CD4-positive, CD25-positive, alpha-beta regulatory T cell (primary cell): ENCODE measurements around the gene S100Z. TPM values are rescaled to one million over a fixed set of nuclear protein-coding genes. Genes with fewer than 3 reads are reported as not detected.

Source experiments
- ATAC-seq, 2 donors: fragments of 150-1000 bp; cut with Tn5 transposase; one replicate each; pipeline ENCODE4 v1.10.0; 2021; ENCODE audit warnings: low read depth in 2 of 2, moderate number of reproducible peaks in 2 of 2, moderate library complexity in 1 of 2
- DNase-seq, 3 donors: peaks; one replicate each; pipeline versions ENCODE4 v3.0.0 to v3.0.0-alpha.2; 2012 to 2022; ENCODE audit warnings: mixed read lengths in 1 of 3
- H3K27ac ChIP-seq: one replicate; pipeline ENCODE4 v1.7.0; 2013; ENCODE audit warnings: mild to moderate bottlenecking, low read length; ENCODE audit not compliant: insufficient read depth, poor library complexity, severe bottlenecking
- H3K27me3 ChIP-seq: one replicate; pipeline ENCODE4 v1.7.0; 2013; ENCODE audit warnings: low read length; ENCODE audit not compliant: control insufficient read depth, insufficient read depth
- H3K36me3 ChIP-seq: one replicate; pipeline ENCODE4 v1.7.0; 2013; ENCODE audit warnings: mild to moderate bottlenecking, low read length, moderate library complexity; ENCODE audit not compliant: control insufficient read depth, insufficient read depth
- H3K4me1 ChIP-seq: 2 replicates; pipeline ENCODE4 v1.7.0; 2013; ENCODE audit warnings: mild to moderate bottlenecking, low read length; ENCODE audit not compliant: insufficient read depth, control insufficient read depth, poor library complexity, severe bottlenecking
- H3K4me3 ChIP-seq: one replicate; pipeline ENCODE4 v1.7.0; 2013; ENCODE audit warnings: low read depth, mild to moderate bottlenecking, low read length, moderate library complexity
- H3K9me3 ChIP-seq, 2 experiments: 1 replicate in 1 of 2; 2 replicates in 1 of 2; pipeline ENCODE4 v1.7.0; 2013; ENCODE audit warnings: low read length in 2 of 2, mild to moderate bottlenecking in 1 of 2, moderate library complexity in 1 of 2; ENCODE audit not compliant: control insufficient read depth in 2 of 2
- H3K27ac Mint-ChIP-seq, 3 donors: one replicate each; pipeline ENCODE4 v1.8.0; 2020 to 2022; ENCODE audit warnings: mild to moderate bottlenecking in 3 of 3, mixed read lengths in 3 of 3, moderate library complexity in 2 of 3
- H3K27me3 Mint-ChIP-seq: one replicate; pipeline ENCODE4 v1.8.0; 2022; ENCODE audit warnings: mild to moderate bottlenecking, mixed read lengths
- H3K36me3 Mint-ChIP-seq: one replicate; pipeline ENCODE4 v1.8.0; 2020; ENCODE audit warnings: mixed read lengths
- H3K4me1 Mint-ChIP-seq, 4 donors: one replicate each; pipeline ENCODE4 v1.8.0; 2020 to 2022; ENCODE audit warnings: mixed read lengths in 4 of 4, mild to moderate bottlenecking in 1 of 4
- H3K4me3 Mint-ChIP-seq, 4 donors: one replicate each; pipeline ENCODE4 v1.8.0; 2020 to 2022; ENCODE audit warnings: mild to moderate bottlenecking in 4 of 4, mixed read lengths in 4 of 4, moderate library complexity in 3 of 4
- H3K9me3 Mint-ChIP-seq, 7 donors: one replicate each; pipeline ENCODE4 v1.8.0; 2020 to 2022; ENCODE audit warnings: mixed read lengths in 7 of 7, mild to moderate bottlenecking in 3 of 7, moderate library complexity in 2 of 7
- polyA plus RNA-seq, 4 donors: library from polyadenylated mRNA; unstranded; fragments of 300-500 nt; fragmentation: Illumina TruSeq; gene quantifications; one replicate each; pipeline ENCODE4 v1.2.3, GENCODE V29; 2021
- total RNA-seq: library from RNA; stranded (reverse); gene quantifications from one replicate; pipeline ENCODE4 v1.2.3, GENCODE V29; 2022

Gene S100Z
- total and polyA plus RNA-seq, 5 donors from 2014 or later: 0.72 to 4.0 (median 1.7) TPM

GRCh38 chr5:76836181-76836580 lies 13.6 kb upstream of the S100Z start:
- Histone ChIP-seq H3K9me3 (no peaks in the 10 kb centered on the region), H3K36me3 (no peaks in the 10 kb centered on the region), H3K27me3 (no peaks in the 10 kb centered on the region), H3K4me3 (no peak overlapping the region), H3K4me1 (no peaks in the 10 kb centered on the region), H3K27ac (no peak overlapping the region)
- Mint-ChIP-seq H3K27ac (no peak overlapping the region), H3K4me3 (no peak overlapping the region), H3K36me3 (peaks cover 18% of the 10 kb centered on the region), H3K4me1 (no peaks in the 10 kb centered on the region), H3K27me3 (no peaks in the 10 kb centered on the region), H3K9me3 (no peaks in the 10 kb centered on the region)
- ATAC-seq (no peak), DNase-seq (no peak)

- ATAC-seq (no peak), DNase-seq (no peak)
- no peak overlapping the region for H3K27ac Mint-ChIP-seq
- H3K4me3 ChIP-seq: no peak overlapping the region
- H3K27ac ChIP-seq: no peak overlapping the region
- no peaks in the 10 kb centered on the region for H3K4me1 Mint-ChIP-seq
- H3K4me3 Mint-ChIP-seq: no peak overlapping the region
- H3K9me3 ChIP-seq: no peaks in the 10 kb centered on the region
- no peaks in the 10 kb centered on the region for H3K36me3 ChIP-seq
- H3K36me3 Mint-ChIP-seq: peaks cover 17% of the 10 kb centered on the region
- no peaks in the 10 kb centered on the region for H3K9me3 Mint-ChIP-seq
- no peaks in the 10 kb centered on the region for H3K27me3 ChIP-seq
- no peaks in the 10 kb centered on the region for H3K27me3 Mint-ChIP-seq
- no peaks in the 10 kb centered on the region for H3K4me1 ChIP-seq
Observed at GRCh38 chr5:76836585-76836984, 13.2 kb upstream of the S100Z start.

- H3K27me3 ChIP-seq: no peaks in the 10 kb centered on the region
- no peak overlapping the region for H3K4me3 Mint-ChIP-seq
- H3K4me1 Mint-ChIP-seq: peaks cover 0 to 10% (median 0%) of the 10 kb centered on the region in 4 donors
- no peaks in the 10 kb centered on the region for H3K9me3 ChIP-seq
- peaks cover 4% of the 10 kb centered on the region for H3K27me3 Mint-ChIP-seq
- no peak overlapping the region for H3K4me3 ChIP-seq
- peaks cover 10% of the 10 kb centered on the region for H3K36me3 Mint-ChIP-seq
- no peak overlapping the region for H3K27ac ChIP-seq
- DNase-seq: no peak
- no peaks in the 10 kb centered on the region for H3K4me1 ChIP-seq
- no peaks in the 10 kb centered on the region for H3K36me3 ChIP-seq
- H3K9me3 Mint-ChIP-seq: peaks cover 0 to 1% (median 0%) of the 10 kb centered on the region in 7 donors
- H3K27ac Mint-ChIP-seq: no peak overlapping the region
- no peak for ATAC-seq
Observed at GRCh38 chr5:76838481-76839261, 11.1 kb upstream of the S100Z start.

GRCh38 chr5:76841361-76841760 lies 8.5 kb upstream of the S100Z start:
- DNase-seq (no peak), ATAC-seq (no peak)
- H3K9me3 Mint-ChIP-seq: peaks cover 0 to 1% (median 0%) of the 10 kb centered on the region in 7 donors
- Histone ChIP-seq H3K36me3 (no peaks in the 10 kb centered on the region), H3K4me3 (no peak overlapping the region), H3K27me3 (no peaks in the 10 kb centered on the region), H3K4me1 (no peaks in the 10 kb centered on the region), H3K9me3 (no peaks in the 10 kb centered on the region), H3K27ac (no peak overlapping the region)
- peak overlapping the region in 1 of 3 donors; percentile 32 for H3K27ac Mint-ChIP-seq
- no peak overlapping the region for H3K4me3 Mint-ChIP-seq
- H3K27me3 Mint-ChIP-seq: peaks cover 4% of the 10 kb centered on the region
- peaks cover 0 to 10% (median 0%) of the 10 kb centered on the region in 4 donors for H3K4me1 Mint-ChIP-seq
- H3K36me3 Mint-ChIP-seq: peaks cover 3% of the 10 kb centered on the region

GRCh38 chr5:76845890-76846289 lies 3.9 kb upstream of the S100Z start:
- Histone ChIP-seq H3K9me3 (no peaks in the 10 kb centered on the region), H3K27ac (no peak overlapping the region), H3K4me3 (no peak overlapping the region), H3K36me3 (no peaks in the 10 kb centered on the region), H3K4me1 (peaks cover 19% of the 10 kb centered on the region), H3K27me3 (no peaks in the 10 kb centered on the region)
- DNase-seq (no peak), ATAC-seq (no peak)
- peaks cover 0 to 1% (median 0%) of the 10 kb centered on the region in 7 donors for H3K9me3 Mint-ChIP-seq
- peaks cover 4% of the 10 kb centered on the region for H3K27me3 Mint-ChIP-seq
- no peak overlapping the region for H3K4me3 Mint-ChIP-seq
- no peak overlapping the region for H3K27ac Mint-ChIP-seq
- peaks cover 3% of the 10 kb centered on the region for H3K36me3 Mint-ChIP-seq
- H3K4me1 Mint-ChIP-seq: peaks cover 11 to 21% (median 14%) of the 10 kb centered on the region in 4 donors

GRCh38 chr5:76850543-76851145 lies 830 bp downstream of the S100Z start:
- Mint-ChIP-seq H3K4me1 (peaks cover 28 to 65% (median 45%) of the 10 kb centered on the region in 4 donors), H3K9me3 (peaks cover 0 to 6% (median 2%) of the 10 kb centered on the region in 7 donors), H3K27me3 (no peaks in the 10 kb centered on the region), H3K27ac (peak overlapping the region; percentile 50 to 99 (median 79)), H3K4me3 (peak overlapping the region in 3 of 4 donors; percentile 69 to 79 (median 76)), H3K36me3 (peaks cover 7% of the 10 kb centered on the region)
- Histone ChIP-seq H3K36me3 (no peaks in the 10 kb centered on the region), H3K4me1 (peaks cover 36% of the 10 kb centered on the region), H3K27me3 (no peaks in the 10 kb centered on the region), H3K4me3 (peak overlapping the region; percentile 65), H3K27ac (no peak overlapping the region), H3K9me3 (no peaks in the 10 kb centered on the region)
- ATAC-seq: no peak
- no peak for DNase-seq

GRCh38 chr5:76851728-76852369 lies 2.0 kb downstream of the S100Z start:
- H3K27ac Mint-ChIP-seq: peak overlapping the region; percentile 50 to 77 (median 60)
- Histone ChIP-seq H3K4me1 (peaks cover 48% of the 10 kb centered on the region), H3K4me3 (peak overlapping the region; percentile 13), H3K36me3 (no peaks in the 10 kb centered on the region), H3K27ac (no peak overlapping the region), H3K9me3 (no peaks in the 10 kb centered on the region), H3K27me3 (no peaks in the 10 kb centered on the region)
- no peak for ATAC-seq
- peak overlapping the region; percentile 63 to 88 (median 72) for H3K4me3 Mint-ChIP-seq
- peaks cover 0 to 9% (median 2%) of the 10 kb centered on the region in 7 donors for H3K9me3 Mint-ChIP-seq
- no peak for DNase-seq
- H3K27me3 Mint-ChIP-seq: no peaks in the 10 kb centered on the region
- H3K4me1 Mint-ChIP-seq: peaks cover 39 to 77% (median 56%) of the 10 kb centered on the region in 4 donors
- H3K36me3 Mint-ChIP-seq: peaks cover 12% of the 10 kb centered on the region
